OCI-LY3 (cell line): ENCODE measurements around the gene PARD3.
"Not testable (repeated sequence)": the region's sequence is repeated elsewhere in the genome, so short reads cannot be mapped to it uniquely, and the experiment has no call there.

Experiments
- H2AFZ ChIP-seq: fragments of 200-600, 300-600 bp; shearing (Covaris generic); 2 replicates; pipeline ENCODE4 v1.6.0; 2014; ENCODE audit warnings: antibody characterized with exemption, low read depth, low read length
- H3K27ac ChIP-seq: fragments of 200-600, 300-600 bp; sonication (generic); 2 replicates; pipeline ENCODE4 v1.5.1; 2014; ENCODE audit warnings: mild to moderate bottlenecking, low read length, moderate library complexity, mixed read lengths
- H3K27me3 ChIP-seq: fragments of 200-600, 300-600 bp; sonication (generic); 2 replicates; pipeline ENCODE4 v1.6.1; 2014; ENCODE audit warnings: low read depth, low read length, mixed read lengths
- H3K36me3 ChIP-seq: fragments of 200-600, 300-600 bp; sonication (generic); replicated peaks from 2 replicates; pipeline ENCODE3; 2014; ENCODE audit warnings: low read depth, low read length, mixed read lengths
- H3K4me1 ChIP-seq: fragments of 300-600, 200-600 bp; sonication (generic); 2 replicates; pipeline ENCODE4 v1.6.1; 2014; ENCODE audit warnings: low read length, mixed read lengths
- H3K4me2 ChIP-seq: fragments of 200-600, 300-600 bp; sonication (generic); 2 replicates; pipeline ENCODE4 v1.6.1; 2014; ENCODE audit warnings: low read length, mixed read lengths
- H3K4me3 ChIP-seq: fragments of 300-600, 200-600 bp; sonication (generic); 2 replicates; pipeline ENCODE4 v1.5.1; 2014; ENCODE audit warnings: antibody characterized with exemption, mild to moderate bottlenecking, low read length, moderate library complexity
- H3K79me2 ChIP-seq: fragments of 300-600, 200-600 bp; shearing (Covaris generic); 2 replicates; pipeline ENCODE4 v1.6.1; 2014; ENCODE audit warnings: mild to moderate bottlenecking, low read length, mixed read lengths
- H3K9ac ChIP-seq: fragments of 300-600, 200-600 bp; shearing (Covaris generic); 2 replicates; pipeline ENCODE4 v1.6.0; 2014; ENCODE audit warnings: mild to moderate bottlenecking, low read length, moderate library complexity
- H3K9me3 ChIP-seq: fragments of 200-600, 300-600 bp; shearing (Covaris generic); 2 replicates; pipeline ENCODE4 v1.6.1; 2014; ENCODE audit warnings: low read length, mixed read lengths; ENCODE audit not compliant: insufficient read depth
- H4K20me1 ChIP-seq: fragments of 200-600, 300-600 bp; sonication (generic); 2 replicates; pipeline ENCODE4 v1.6.1; 2016; ENCODE audit warnings: low read length, mixed read lengths; ENCODE audit not compliant: insufficient read depth
- CTCF ChIP-seq: fragments of 200-600, 300-600 bp; sonication (generic); IDR thresholded peaks from 2 replicates; pipeline ENCODE4 v1.5.1; 2014; ENCODE audit warnings: antibody characterized with exemption, low read length, low read depth
- EZH2phosphoT487 ChIP-seq: fragments of 200-600 bp; shearing (Covaris generic); IDR thresholded peaks from 2 replicates; pipeline ENCODE4 v1.6.1; 2018; ENCODE audit warnings: antibody characterized with exemption, mixed run types, low read depth

PARD3 gene

GRCh38 chr10:34704526-34705184 is 110.4 kb downstream of the PARD3 start:
- Histone ChIP-seq H3K27me3 (no peaks in the 10 kb centered on the region), H3K4me1 (no peaks in the 10 kb centered on the region), H3K27ac (no peak overlapping the region), H3K9ac (no peak overlapping the region), H2AFZ (no peak overlapping the region), H3K79me2 (no peaks in the 10 kb centered on the region), H4K20me1 (no peaks in the 10 kb centered on the region), H3K36me3 (no peaks in the 10 kb centered on the region), H3K4me3 (no peak overlapping the region), H3K4me2 (no peak overlapping the region), H3K9me3 (no peaks in the 10 kb centered on the region)
- TF ChIP-seq CTCF (no peak), EZH2phosphoT487 (no peak)

- no peak overlapping the region for H3K9ac ChIP-seq
- H3K4me1 ChIP-seq: no peaks in the 10 kb centered on the region
- H3K27me3 ChIP-seq: no peaks in the 10 kb centered on the region
- H3K9me3 ChIP-seq: no peaks in the 10 kb centered on the region
- no peak overlapping the region for H3K27ac ChIP-seq
- no peak overlapping the region for H3K4me3 ChIP-seq
- no peaks in the 10 kb centered on the region for H3K36me3 ChIP-seq
- no peak for TF ChIP-seq EZH2phosphoT487
- no peak for TF ChIP-seq CTCF
- H3K4me2 ChIP-seq: no peak overlapping the region
- no peaks in the 10 kb centered on the region for H3K79me2 ChIP-seq
- H2AFZ ChIP-seq: no peak overlapping the region
- no peaks in the 10 kb centered on the region for H4K20me1 ChIP-seq
Observed at GRCh38 chr10:34702982-34703381, 112.1 kb downstream of the PARD3 start.

GRCh38 chr10:34702093-34702937 is 112.8 kb downstream of the PARD3 start:
- no peaks in the 10 kb centered on the region for H3K27me3 ChIP-seq
- H3K4me3 ChIP-seq: no peak overlapping the region
- no peaks in the 10 kb centered on the region for H3K9me3 ChIP-seq
- no peak overlapping the region for H3K27ac ChIP-seq
- no peak overlapping the region for H2AFZ ChIP-seq
- H4K20me1 ChIP-seq: no peaks in the 10 kb centered on the region
- H3K9ac ChIP-seq: no peak overlapping the region
- H3K79me2 ChIP-seq: no peaks in the 10 kb centered on the region
- no peaks in the 10 kb centered on the region for H3K36me3 ChIP-seq
- TF ChIP-seq EZH2phosphoT487: no peak
- TF ChIP-seq CTCF: no peak
- no peak overlapping the region for H3K4me2 ChIP-seq
- no peaks in the 10 kb centered on the region for H3K4me1 ChIP-seq

- H3K4me1 ChIP-seq: no peaks in the 10 kb centered on the region
- H4K20me1 ChIP-seq: no peaks in the 10 kb centered on the region
- H3K27me3 ChIP-seq: no peaks in the 10 kb centered on the region
- no peak overlapping the region for H3K27ac ChIP-seq
- no peaks in the 10 kb centered on the region for H3K79me2 ChIP-seq
- no peaks in the 10 kb centered on the region for H3K9me3 ChIP-seq
- H3K36me3 ChIP-seq: no peaks in the 10 kb centered on the region
- TF ChIP-seq EZH2phosphoT487 (no peak), CTCF (no peak)
- H3K9ac ChIP-seq: no peak overlapping the region
- H2AFZ ChIP-seq: no peak overlapping the region
- no peak overlapping the region for H3K4me2 ChIP-seq
- no peak overlapping the region for H3K4me3 ChIP-seq
Observed at GRCh38 chr10:34701194-34701593, 113.9 kb downstream of the PARD3 start.

- not testable (repeated sequence) for H3K9ac ChIP-seq, H3K79me2 ChIP-seq, H3K27ac ChIP-seq, H2AFZ ChIP-seq, H3K4me3 ChIP-seq, H3K4me2 ChIP-seq, H3K9me3 ChIP-seq, H4K20me1 ChIP-seq, H3K4me1 ChIP-seq, H3K27me3 ChIP-seq, H3K36me3 ChIP-seq
Observed at GRCh38 chr10:34700752-34701151, 114.3 kb downstream of the PARD3 start.
